NCI-H146 treated with DMSO at 0.1 percent for 48 hours (cell line): ENCODE results near the gene SIGLEC12.
"Not testable (repeated sequence)": the region's sequence is repeated elsewhere in the genome, so short reads cannot be mapped to it uniquely, and the experiment has no call there.

ENCODE experiments used
- DNase-seq: peaks from one replicate; lab custom pipeline; 2025; ENCODE audit not compliant: unreplicated experiment; lab: John Stamatoyannopoulos, UW

The SIGLEC12 gene

GRCh38 chr19:51524666-51525264 lies 23.2 kb upstream of the SIGLEC12 start:
- DNase-seq: no peak

- no peak for DNase-seq
Observed at GRCh38 chr19:51521781-51522180, 20.2 kb upstream of the SIGLEC12 start.

GRCh38 chr19:51521357-51521756 lies 19.8 kb upstream of the SIGLEC12 start:
- no peak for DNase-seq

- no peak for DNase-seq
Observed at GRCh38 chr19:51520728-51521127, 19.1 kb upstream of the SIGLEC12 start.

GRCh38 chr19:51514866-51515481 lies 13.4 kb upstream of the SIGLEC12 start:
- peak; percentile 4 for DNase-seq

- DNase-seq: no peak
Observed at GRCh38 chr19:51513968-51514367, 12.4 kb upstream of the SIGLEC12 start.

GRCh38 chr19:51511353-51511752 lies 9.8 kb upstream of the SIGLEC12 start:
- DNase-seq: no peak

- DNase-seq: no peak
Observed at GRCh38 chr19:51509823-51510660, 8.4 kb upstream of the SIGLEC12 start.

GRCh38 chr19:51508059-51508733 lies 6.6 kb upstream of the SIGLEC12 start:
- no peak for DNase-seq

GRCh38 chr19:51507640-51508058 lies 6.0 kb upstream of the SIGLEC12 start:
- no peak for DNase-seq

- no peak for DNase-seq
Observed at GRCh38 chr19:51507192-51507591, 5.6 kb upstream of the SIGLEC12 start.

GRCh38 chr19:51505904-51506303 lies 4.3 kb upstream of the SIGLEC12 start:
- no peak for DNase-seq

- DNase-seq: no peak
Observed at GRCh38 chr19:51503896-51504295, 2.3 kb upstream of the SIGLEC12 start.

GRCh38 chr19:51503286-51503817 lies 1.8 kb upstream of the SIGLEC12 start:
- no peak for DNase-seq

GRCh38 chr19:51500931-51501330 lies 669 bp downstream of the SIGLEC12 start:
- not testable (repeated sequence) for DNase-seq

- no peak for DNase-seq
Observed at GRCh38 chr19:51497666-51498065, 3.9 kb downstream of the SIGLEC12 start.

GRCh38 chr19:51493776-51494175 lies 7.8 kb downstream of the SIGLEC12 start:
- DNase-seq: no peak

GRCh38 chr19:51491586-51491985 lies 10.0 kb downstream of the SIGLEC12 start:
- DNase-seq: no peak

- no peak for DNase-seq
Observed at GRCh38 chr19:51490676-51491075, 10.9 kb downstream of the SIGLEC12 start.

GRCh38 chr19:51489113-51489512 lies 12.5 kb downstream of the SIGLEC12 start:
- no peak for DNase-seq

GRCh38 chr19:51488491-51488890 lies 13.1 kb downstream of the SIGLEC12 start:
- no peak for DNase-seq
